Measurements from ENCODE around the gene TH.

Gene TH

DNA sequence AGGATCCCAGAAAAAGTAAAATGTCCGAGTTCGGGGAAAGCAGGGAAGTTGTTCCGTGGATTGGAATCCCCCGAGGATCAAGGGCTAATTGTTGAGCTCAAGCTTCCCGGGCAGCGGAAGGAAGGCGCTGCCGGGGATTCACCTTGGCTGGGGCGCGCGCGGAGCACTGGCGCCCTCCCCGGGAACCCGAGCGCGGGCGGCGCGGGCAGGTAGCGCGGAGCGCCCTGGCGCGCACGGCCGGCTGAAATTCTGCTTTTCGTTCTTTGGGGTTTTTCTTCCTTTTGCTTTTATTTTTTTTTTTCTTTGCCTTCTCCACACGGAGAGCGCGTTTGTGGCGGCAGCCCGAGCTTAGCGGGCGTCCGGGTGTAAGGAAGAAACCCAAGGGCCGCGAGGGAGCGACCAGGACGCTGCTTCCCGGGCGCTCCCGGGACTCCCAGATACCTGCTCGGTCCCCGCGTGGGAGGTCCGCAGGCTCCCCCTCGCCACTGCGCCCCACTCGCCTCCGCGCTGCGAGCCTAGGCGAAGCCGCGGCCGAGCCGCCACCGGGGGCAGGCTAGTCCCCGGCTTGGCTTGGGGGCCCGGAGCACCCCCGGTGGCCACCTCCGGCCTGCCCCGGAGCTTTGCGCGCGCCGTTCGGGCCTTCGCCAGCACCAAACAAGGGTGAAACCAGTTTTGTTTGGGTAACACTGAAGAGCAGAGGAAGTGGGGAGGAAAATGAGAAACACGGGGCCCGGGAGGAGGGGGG lies 27.6 kb downstream of the TH start:
- TF ChIP-seq, protein P1, sequence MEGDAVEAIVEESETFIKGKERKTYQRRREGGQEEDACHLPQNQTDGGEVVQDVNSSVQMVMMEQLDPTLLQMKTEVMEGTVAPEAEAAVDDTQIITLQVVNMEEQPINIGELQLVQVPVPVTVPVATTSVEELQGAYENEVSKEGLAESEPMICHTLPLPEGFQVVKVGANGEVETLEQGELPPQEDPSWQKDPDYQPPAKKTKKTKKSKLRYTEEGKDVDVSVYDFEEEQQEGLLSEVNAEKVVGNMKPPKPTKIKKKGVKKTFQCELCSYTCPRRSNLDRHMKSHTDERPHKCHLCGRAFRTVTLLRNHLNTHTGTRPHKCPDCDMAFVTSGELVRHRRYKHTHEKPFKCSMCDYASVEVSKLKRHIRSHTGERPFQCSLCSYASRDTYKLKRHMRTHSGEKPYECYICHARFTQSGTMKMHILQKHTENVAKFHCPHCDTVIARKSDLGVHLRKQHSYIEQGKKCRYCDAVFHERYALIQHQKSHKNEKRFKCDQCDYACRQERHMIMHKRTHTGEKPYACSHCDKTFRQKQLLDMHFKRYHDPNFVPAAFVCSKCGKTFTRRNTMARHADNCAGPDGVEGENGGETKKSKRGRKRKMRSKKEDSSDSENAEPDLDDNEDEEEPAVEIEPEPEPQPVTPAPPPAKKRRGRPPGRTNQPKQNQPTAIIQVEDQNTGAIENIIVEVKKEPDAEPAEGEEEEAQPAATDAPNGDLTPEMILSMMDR (conservative IDR thresholded peaks at IDR 0.05; ENCODE audit: low read depth, low read length) = no peak
- DNase-seq (ENCODE audit: low read depth) = no peak
- H3K4me3 ChIP-seq (ENCODE audit: low read length) = no peak overlapping the region

DNA sequence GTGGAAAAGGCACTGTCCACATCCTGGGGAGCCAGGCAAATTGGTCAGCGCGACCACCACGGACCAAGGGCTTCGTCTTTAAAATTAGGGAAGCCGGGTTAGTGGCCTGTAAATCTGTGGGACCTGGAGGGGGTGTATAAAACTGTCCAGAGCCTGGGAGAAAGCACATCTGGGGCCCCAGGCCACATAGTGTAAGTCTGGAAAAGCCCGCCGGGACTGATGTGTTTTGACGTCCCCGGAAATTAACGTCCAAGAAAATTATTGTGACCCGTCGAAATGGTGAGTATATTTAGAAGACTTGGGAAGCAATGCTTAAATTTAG lies 28.2 kb downstream of the TH start:
- TF ChIP-seq, protein P1 (conservative IDR thresholded peaks at IDR 0.05; ENCODE audit: low read depth, low read length) = no peak
- DNase-seq (ENCODE audit: low read depth) = no peak
- no peak overlapping the region for H3K4me3 ChIP-seq (ENCODE audit: low read length)

DNA sequence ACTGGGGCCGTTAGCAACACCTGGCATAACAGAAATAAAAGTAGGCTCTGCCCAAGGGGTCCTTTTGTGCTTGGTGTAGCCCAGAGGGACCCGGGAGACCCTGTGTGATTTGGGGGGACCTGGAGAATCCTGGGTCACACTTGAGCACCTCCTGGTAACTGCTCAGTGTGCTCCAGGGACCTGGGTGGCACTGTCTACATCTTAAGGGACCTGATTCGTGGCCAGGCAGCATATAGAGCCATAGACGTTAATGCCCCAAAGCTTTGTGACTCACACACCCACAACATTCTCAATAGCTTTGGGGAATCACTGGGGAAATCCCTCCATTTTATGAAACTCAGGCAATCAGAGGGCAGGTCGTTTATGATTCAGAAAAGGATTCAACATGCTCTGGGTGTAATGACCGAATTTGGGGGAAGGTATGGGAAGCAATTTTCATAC lies 28.8 kb downstream of the TH start:
- no peak for DNase-seq (ENCODE audit: low read depth)

DNA sequence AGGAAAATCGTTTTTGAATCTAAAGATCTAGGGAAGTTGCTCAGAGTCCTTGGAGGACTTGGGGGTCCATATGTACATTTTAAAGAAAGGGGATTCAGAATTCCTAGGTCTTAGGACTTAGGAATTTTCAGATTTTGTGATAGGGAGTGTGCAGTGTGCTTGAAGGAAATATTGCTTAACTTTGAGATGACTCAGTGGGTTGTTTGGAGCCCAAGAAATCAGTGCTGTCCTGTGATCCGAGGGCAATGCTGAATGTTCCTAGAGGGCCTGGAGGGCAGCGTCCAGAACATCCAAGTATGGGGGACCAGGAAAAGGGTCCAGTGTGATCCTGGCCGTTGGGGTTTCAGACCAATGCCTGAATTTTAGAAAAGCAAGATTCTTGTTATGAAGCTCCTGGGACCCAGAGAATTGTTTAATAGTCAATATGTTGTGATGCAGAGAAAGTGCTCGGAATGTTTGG lies 29.3 kb downstream of the TH start:
- H3K4me3 ChIP-seq (ENCODE audit: low read length) = no peak overlapping the region
- TF ChIP-seq, protein P1 (conservative IDR thresholded peaks at IDR 0.05; ENCODE audit: low read depth, low read length) = no peak
- no peak for DNase-seq (ENCODE audit: low read depth)

More for the DNA sequence above, 28.8 kb downstream of the TH start:
- TF ChIP-seq, protein P1 (conservative IDR thresholded peaks at IDR 0.05; ENCODE audit: low read depth, low read length) = no peak
- H3K4me3 ChIP-seq (ENCODE audit: low read length) = no peak overlapping the region

DNA sequence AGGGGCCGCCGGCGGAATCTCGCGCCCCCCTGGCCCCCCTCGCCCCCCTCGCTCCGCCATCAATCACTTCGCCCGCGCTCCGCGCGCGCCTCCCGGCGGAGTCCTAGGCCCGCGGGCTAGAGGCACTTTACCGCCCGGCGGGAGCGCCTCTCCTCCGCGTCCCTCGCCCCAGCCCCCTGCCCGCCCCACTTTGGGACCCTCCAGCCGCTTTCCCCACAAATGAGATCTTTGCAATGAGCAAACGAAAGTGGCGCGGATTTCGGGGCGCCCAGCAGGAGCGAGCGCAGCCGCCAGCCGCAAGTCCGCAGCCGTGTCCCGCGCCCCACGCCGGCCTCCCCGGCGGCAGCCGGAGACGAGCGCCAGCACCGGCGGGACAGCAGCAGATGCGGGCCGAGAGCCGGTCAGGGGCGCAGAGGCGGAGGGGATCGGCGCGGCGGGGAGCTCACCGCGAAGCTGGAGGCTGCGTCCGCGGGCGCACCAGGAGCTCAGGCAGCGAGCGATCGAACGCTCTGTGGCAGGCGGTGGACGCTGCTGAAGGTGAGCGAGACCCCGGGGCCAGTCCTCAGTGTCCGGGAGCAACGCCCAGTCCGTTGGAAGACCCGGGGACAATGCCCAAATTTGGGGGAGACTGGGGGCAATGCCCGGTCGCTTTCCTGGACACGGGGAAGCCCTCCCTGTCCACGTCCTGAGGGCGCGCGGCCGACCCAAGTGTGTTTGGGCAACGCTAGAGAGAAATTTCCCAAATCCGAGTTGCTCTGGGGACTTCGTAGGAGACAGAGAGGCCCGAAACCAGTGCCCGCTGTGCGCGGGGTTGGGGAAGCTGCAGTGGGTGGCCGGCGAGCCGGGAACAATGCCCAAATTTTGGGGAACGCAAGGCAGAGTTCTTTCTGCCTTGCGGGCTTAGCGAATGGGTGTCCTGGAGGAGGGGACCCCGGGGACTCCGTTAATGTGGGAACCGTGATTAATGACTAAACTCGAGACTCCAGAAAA lies 30.9 kb downstream of the TH start:
- DNase-seq (ENCODE audit: low read depth) = no peak
- no peak overlapping the region for H3K4me3 ChIP-seq (ENCODE audit: low read length)
- TF ChIP-seq, protein P1 (conservative IDR thresholded peaks at IDR 0.05; ENCODE audit: low read depth, low read length) = no peak

DNA sequence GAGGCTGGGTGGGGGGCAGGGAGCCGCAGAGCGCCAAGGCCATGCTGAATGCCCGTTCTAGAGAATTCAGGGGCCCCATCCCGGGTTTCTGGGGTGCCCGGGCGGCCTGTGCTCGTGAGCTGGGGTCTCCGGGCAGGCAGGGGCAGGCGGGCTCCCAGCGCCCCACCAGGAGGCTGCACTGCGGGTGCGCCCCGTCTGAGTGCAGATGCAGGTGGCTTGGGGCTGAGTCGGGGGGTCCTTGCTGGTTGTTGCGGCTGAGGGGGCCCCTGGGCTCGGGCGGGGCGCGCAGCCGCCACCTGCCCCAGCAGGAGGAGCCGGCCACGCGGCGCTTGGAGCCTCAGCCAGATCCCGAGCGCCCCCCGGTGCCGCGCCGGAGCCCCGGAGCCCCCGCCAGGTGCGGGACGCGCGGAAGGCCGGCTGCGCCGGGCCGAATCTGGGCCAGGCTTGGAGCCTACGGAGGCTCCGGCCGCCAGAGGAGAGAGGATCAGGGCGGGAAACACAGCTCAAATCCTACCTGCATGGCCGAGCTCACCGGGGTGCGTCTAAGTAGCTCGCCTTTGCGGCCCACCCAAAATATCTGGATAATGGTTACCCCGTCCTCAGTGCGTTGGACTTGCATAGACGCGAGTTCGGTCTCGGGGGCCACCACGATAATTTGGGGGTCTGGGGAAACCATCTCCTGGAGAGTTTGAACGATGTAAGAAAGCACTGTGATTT lies 31.8 kb downstream of the TH start:
- no peak overlapping the region for H3K4me3 ChIP-seq (ENCODE audit: low read length)
- TF ChIP-seq, protein P1 (conservative IDR thresholded peaks at IDR 0.05; ENCODE audit: low read depth, low read length) = no peak
- no peak for DNase-seq (ENCODE audit: low read depth)
